Parathyroid adenoma (tissue), 2 donors: ENCODE results near the gene BRSK1.

Experiments used
- H2AFZ ChIP-seq: fragments of 300-600 bp; sonication (generic); one replicate; pipeline ENCODE4 v1.7.0; 2017; ENCODE audit warnings: antibody characterized with exemption, mild to moderate bottlenecking
- H3K27ac ChIP-seq: fragments of 300-600 bp; sonication (generic); one replicate; pipeline ENCODE4 v1.7.0; 2017
- H3K27me3 ChIP-seq: fragments of 300-600 bp; sonication (generic); one replicate; pipeline ENCODE4 v1.7.0; 2017; ENCODE audit warnings: low read length; ENCODE audit not compliant: control insufficient read depth, insufficient read depth
- H3K36me3 ChIP-seq: fragments of 300-600 bp; sonication (generic); one replicate; pipeline ENCODE4 v1.7.0; 2017; ENCODE audit warnings: low read length; ENCODE audit not compliant: control insufficient read depth, insufficient read depth
- H3K4me1 ChIP-seq: fragments of 300-600 bp; sonication (generic); one replicate; pipeline ENCODE4 v1.7.0; 2017; ENCODE audit warnings: control low read depth
- H3K4me2 ChIP-seq: fragments of 300-600 bp; sonication (generic); one replicate; pipeline ENCODE4 v1.7.0; 2017; ENCODE audit warnings: low read length
- H3K4me3 ChIP-seq: fragments of 300-600 bp; sonication (generic); one replicate; pipeline ENCODE4 v1.7.0; 2017; ENCODE audit warnings: low read depth, low read length
- H3K79me2 ChIP-seq: fragments of 300-600 bp; sonication (generic); one replicate; pipeline ENCODE4 v1.7.0; 2017; ENCODE audit warnings: control low read depth
- H3K9ac ChIP-seq: fragments of 300-600 bp; sonication (generic); one replicate; pipeline ENCODE4 v1.7.0; 2017; ENCODE audit warnings: mild to moderate bottlenecking
- H3K9me3 ChIP-seq: fragments of 300-600 bp; sonication (generic); one replicate; pipeline ENCODE4 v1.7.0; 2017; ENCODE audit warnings: low read length; ENCODE audit not compliant: control insufficient read depth
- CTCF ChIP-seq: fragments of 300-600 bp; sonication (generic); IDR thresholded peaks from one replicate; pipeline ENCODE4 v1.7.0; 2017; ENCODE audit warnings: antibody characterized with exemption, mild to moderate bottlenecking
- donor health status: primary hyperparathyroidism.

The BRSK1 gene

GRCh38 chr19:55283548-55284377, at the start of gene BRSK1:
BRSK1 (plus strand) TSS chr19:55283997; CDS start chr19:55284443, 446 bp downstream.
- peak within 1 kb of the TSS; percentile 43 for H3K4me3 ChIP-seq
- no peaks in the 10 kb centered on the region for H3K27me3 ChIP-seq
- no peaks in the 10 kb centered on the region for H3K9me3 ChIP-seq
- no peak for TF ChIP-seq CTCF
- H3K27ac ChIP-seq = peak within 1 kb of the TSS; percentile 56
- H3K4me2 ChIP-seq = peak within 1 kb of the TSS; percentile 73
- H2AFZ ChIP-seq = peak within 1 kb of the TSS; percentile 73
- H3K4me1 ChIP-seq = peaks cover 11% of the 10 kb centered on the region
- H3K9ac ChIP-seq = peak within 1 kb of the TSS; percentile 46
- H3K79me2 ChIP-seq = no peaks in the 10 kb centered on the region
- no peaks in the 10 kb centered on the region for H3K36me3 ChIP-seq

- Histone ChIP-seq H3K4me2 (no peak overlapping the region), H3K9me3 (no peaks in the 10 kb centered on the region), H2AFZ (no peak overlapping the region), H3K9ac (no peak overlapping the region), H3K27me3 (no peaks in the 10 kb centered on the region), H3K27ac (no peak overlapping the region), H3K4me3 (no peak overlapping the region), H3K36me3 (no peaks in the 10 kb centered on the region), H3K4me1 (no peaks in the 10 kb centered on the region), H3K79me2 (peaks cover 17% of the 10 kb centered on the region)
- no peak for TF ChIP-seq CTCF
These were observed 45.8 kb upstream of the BRSK1 start for GRCh38 chr19:55238030-55238429.

- Histone ChIP-seq H3K9me3 (no peaks in the 10 kb centered on the region), H3K4me1 (no peaks in the 10 kb centered on the region), H3K9ac (no peak overlapping the region), H3K27ac (no peak overlapping the region), H3K36me3 (no peaks in the 10 kb centered on the region), H3K79me2 (peaks cover 22% of the 10 kb centered on the region), H3K4me2 (no peak overlapping the region), H2AFZ (no peak overlapping the region), H3K4me3 (no peak overlapping the region), H3K27me3 (no peaks in the 10 kb centered on the region)
- no peak for TF ChIP-seq CTCF
These were observed 44.8 kb upstream of the BRSK1 start for GRCh38 chr19:55239004-55239403.

- no peaks in the 10 kb centered on the region for H3K9me3 ChIP-seq
- H3K9ac ChIP-seq = no peak overlapping the region
- no peak overlapping the region for H3K4me2 ChIP-seq
- peaks cover 29% of the 10 kb centered on the region for H3K79me2 ChIP-seq
- no peak for TF ChIP-seq CTCF
- H3K27me3 ChIP-seq = no peaks in the 10 kb centered on the region
- no peaks in the 10 kb centered on the region for H3K36me3 ChIP-seq
- no peak overlapping the region for H3K4me3 ChIP-seq
- no peak overlapping the region for H2AFZ ChIP-seq
- no peak overlapping the region for H3K27ac ChIP-seq
- no peaks in the 10 kb centered on the region for H3K4me1 ChIP-seq
These were observed 43.1 kb upstream of the BRSK1 start for GRCh38 chr19:55240713-55241020.
